Panc1 (cell line): ENCODE results near the gene UBAC2. TPM values are rescaled to one million over a fixed set of nuclear protein-coding genes. Genes with fewer than 3 reads are reported as not detected.

Experiments
- ATAC-seq: fragments of 200-7000 bp; cut with Tn5 transposase; 2 replicates; pipeline ENCODE4 v1.9.1; 2020; ENCODE audit warnings: mild to moderate bottlenecking, moderate library complexity
- BruUV-seq: library from RNA; stranded (reverse); fragments of 400-500 nt; replicated peaks from 2 replicates; lab custom pipeline; 2021; lab: Mats Ljungman, UMichigan
- CTCF ChIA-PET: fragments of 300-600 bp; sonication (Branson Sonifier 250); formaldehyde crosslinking; loops from one replicate; lab custom pipeline; 2022; ENCODE audit warnings: antibody characterized with exemption; lab: Charles Lee
- POLR2A ChIA-PET: fragments of 300-600 bp; sonication (Branson Sonifier 250); formaldehyde crosslinking; loops from one replicate; lab custom pipeline; 2022; ENCODE audit warnings: antibody characterized with exemption; lab: Charles Lee
- DNase-seq: peaks from one replicate; pipeline ENCODE4 v3.0.0-alpha.2; 2010; ENCODE audit warnings: low read depth, low spot score
- H3K27ac ChIP-seq: 2 replicates; pipeline ENCODE4 v1.5.1; 2011; ENCODE audit warnings: mild to moderate bottlenecking, low read length, inconsistent platforms
- H3K27me3 ChIP-seq: fragments of 200-500 bp; sonication (Bioruptor generic); 2 replicates; pipeline ENCODE4 v1.6.0; 2014; ENCODE audit warnings: low read length, inconsistent platforms; ENCODE audit not compliant: control insufficient read depth, insufficient read depth
- H3K36me3 ChIP-seq: fragments of 200-500 bp; sonication (Bioruptor generic); 2 replicates; pipeline ENCODE4 v1.5.1; 2014; ENCODE audit warnings: inconsistent platforms, mild to moderate bottlenecking, low read length, moderate library complexity; ENCODE audit not compliant: control insufficient read depth, insufficient read depth
- H3K4me1 ChIP-seq: 2 replicates; pipeline ENCODE4 v1.5.1; 2011; ENCODE audit warnings: inconsistent platforms, mild to moderate bottlenecking, low read length, moderate library complexity; ENCODE audit not compliant: control insufficient read depth, insufficient read depth
- H3K4me3 ChIP-seq, 2 experiments: 2 replicates each; pipeline ENCODE4 v1.5.1; 2011 to 2012; ENCODE audit warnings: low read depth in 2 of 2, low read length in 2 of 2, mild to moderate bottlenecking in 2 of 2, inconsistent platforms in 1 of 2, moderate library complexity in 1 of 2
- H3K9me3 ChIP-seq: fragments of 200-500 bp; sonication (Bioruptor generic); 2 replicates; pipeline ENCODE4 v1.5.1; 2014; ENCODE audit warnings: low read depth, mild to moderate bottlenecking, inconsistent platforms, low read length, moderate library complexity; ENCODE audit not compliant: control insufficient read depth, insufficient read depth
- POLR2AphosphoS5 ChIP-seq: IDR thresholded peaks from 2 replicates; pipeline ENCODE4 v1.6.1; 2012; ENCODE audit warnings: mild to moderate bottlenecking, low read depth, low read length, moderate library complexity
- REST ChIP-seq, 2 experiments: IDR thresholded peaks; 2 replicates each; pipeline ENCODE4 v1.6.1; 2011 to 2012; ENCODE audit warnings: low read depth in 2 of 2, control low read depth in 1 of 2, low read length in 1 of 2, mild to moderate bottlenecking in 1 of 2, moderate library complexity in 1 of 2; ENCODE audit not compliant: insufficient read depth in 1 of 2
- SIN3A ChIP-seq: IDR thresholded peaks from 2 replicates; pipeline ENCODE4 v1.6.1; 2012; ENCODE audit warnings: low read depth, mild to moderate bottlenecking, low read length, moderate library complexity, borderline replicate concordance; ENCODE audit not compliant: insufficient read depth
- TCF7L2 ChIP-seq: IDR thresholded peaks from 2 replicates; pipeline ENCODE4 v1.6.1; 2011; ENCODE audit warnings: mild to moderate bottlenecking, low read depth, low read length, inconsistent platforms
- in situ Hi-C: cut with HindIII; loops from 2 replicates; pipeline ENCODE4 v1.10.0; 2016; ENCODE audit warnings: low sequenced_read_pairs, low pct_unique_long_range_greater_than_20kb
- intact Hi-C: fragments of 100-400 bp; cut with micrococcal nuclease; formaldehyde crosslinking; loops from one replicate; pipeline ENCODE4 v1.10.0; 2022; ENCODE audit not compliant: unreplicated experiment
- total RNA-seq: library from RNA; stranded (reverse); gene quantifications from one replicate; pipeline ENCODE4 v1.2.1, GENCODE V29; 2021; ENCODE audit not compliant: unreplicated experiment
- TF ChIP-seq, protein P1 (sequence below): fragments of 450-650 bp; IDR thresholded peaks from 2 replicates; pipeline ENCODE4 v1.5.1; 2017; ENCODE audit warnings: mild to moderate bottlenecking

The UBAC2 gene
- total RNA-seq, 1 experiment from 2014 or later: 40.8 TPM

DNA sequence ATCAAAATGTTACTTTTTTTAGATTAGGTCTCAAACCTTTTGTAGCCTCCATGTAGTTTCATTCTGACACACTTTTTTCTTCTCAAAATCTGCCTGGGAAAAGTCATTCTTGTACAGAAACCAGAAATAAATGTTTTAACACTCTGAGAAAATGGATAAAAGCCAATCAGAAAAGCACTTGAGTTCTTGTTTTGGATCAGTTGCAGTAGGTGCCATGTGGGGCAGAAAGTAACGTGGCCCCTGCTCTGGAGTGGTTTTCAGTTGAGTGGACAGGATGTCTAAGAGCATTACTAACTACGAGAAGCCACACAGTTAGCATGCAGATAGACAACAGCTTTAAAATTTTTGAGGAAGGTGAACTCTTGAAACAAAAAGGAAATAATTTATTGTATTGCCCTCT, 87.4 kb downstream of the UBAC2 start:
- Histone ChIP-seq H3K9me3 (no peaks in the 10 kb centered on the region), H3K36me3 (no peaks in the 10 kb centered on the region), H3K27me3 (no peaks in the 10 kb centered on the region), H3K4me3 (no peak overlapping the region), H3K4me1 (no peaks in the 10 kb centered on the region), H3K27ac (no peak overlapping the region)
- ATAC-seq (no peak), DNase-seq (no peak)
- in situ Hi-C loops: no loop called here
- ChIA-PET POLR2A (no interaction called here), CTCF (no interaction called here)
- BruUV-seq: no TSS peak
- intact Hi-C loops: no loop called here
- TF ChIP-seq TCF7L2: no peak
- no peak for TF ChIP-seq POLR2AphosphoS5
- no peak for TF ChIP-seq SIN3A
- TF ChIP-seq REST (IDR thresholded peaks at IDR 0.05; ENCODE audit: insufficient read depth in 1 of 2, low read depth in 2 of 2, low read length in 1 of 2): no peak
- TF ChIP-seq, protein P1, sequence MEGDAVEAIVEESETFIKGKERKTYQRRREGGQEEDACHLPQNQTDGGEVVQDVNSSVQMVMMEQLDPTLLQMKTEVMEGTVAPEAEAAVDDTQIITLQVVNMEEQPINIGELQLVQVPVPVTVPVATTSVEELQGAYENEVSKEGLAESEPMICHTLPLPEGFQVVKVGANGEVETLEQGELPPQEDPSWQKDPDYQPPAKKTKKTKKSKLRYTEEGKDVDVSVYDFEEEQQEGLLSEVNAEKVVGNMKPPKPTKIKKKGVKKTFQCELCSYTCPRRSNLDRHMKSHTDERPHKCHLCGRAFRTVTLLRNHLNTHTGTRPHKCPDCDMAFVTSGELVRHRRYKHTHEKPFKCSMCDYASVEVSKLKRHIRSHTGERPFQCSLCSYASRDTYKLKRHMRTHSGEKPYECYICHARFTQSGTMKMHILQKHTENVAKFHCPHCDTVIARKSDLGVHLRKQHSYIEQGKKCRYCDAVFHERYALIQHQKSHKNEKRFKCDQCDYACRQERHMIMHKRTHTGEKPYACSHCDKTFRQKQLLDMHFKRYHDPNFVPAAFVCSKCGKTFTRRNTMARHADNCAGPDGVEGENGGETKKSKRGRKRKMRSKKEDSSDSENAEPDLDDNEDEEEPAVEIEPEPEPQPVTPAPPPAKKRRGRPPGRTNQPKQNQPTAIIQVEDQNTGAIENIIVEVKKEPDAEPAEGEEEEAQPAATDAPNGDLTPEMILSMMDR: no peak

DNA sequence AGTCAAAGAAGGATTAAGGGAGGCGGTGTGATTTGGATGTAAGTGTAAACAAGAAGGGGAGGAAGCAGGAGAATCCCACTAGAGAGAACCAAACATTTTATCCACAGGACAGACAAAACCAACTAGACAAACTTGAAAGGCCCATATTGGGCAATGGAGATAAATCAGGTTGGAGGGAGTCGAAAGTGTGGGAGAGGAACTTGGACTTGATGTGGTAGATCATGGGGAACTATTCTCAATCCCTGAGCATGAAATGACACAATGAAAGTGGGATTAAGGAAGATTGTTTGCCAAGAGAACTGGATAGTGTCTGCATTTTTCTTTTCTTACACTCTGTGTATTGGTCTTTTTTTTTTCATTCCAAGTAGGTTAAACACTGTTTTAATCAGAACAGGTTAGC, 88.6 kb downstream of the UBAC2 start:
- ChIA-PET POLR2A (interaction anchor here (0.5 kb wide), 1 partner anchor 136 kb away, joined by 7 read pairs; no protein-coding TSS in a partner anchor), CTCF (no interaction called here)
- Histone ChIP-seq H3K4me1 (no peaks in the 10 kb centered on the region), H3K27ac (no peak overlapping the region), H3K9me3 (no peaks in the 10 kb centered on the region), H3K36me3 (no peaks in the 10 kb centered on the region), H3K27me3 (no peaks in the 10 kb centered on the region), H3K4me3 (no peak overlapping the region)
- in situ Hi-C loops (no loop called here), intact Hi-C loops (no loop called here)
- no TSS peak for BruUV-seq
- TF ChIP-seq SIN3A (no peak), TCF7L2 (no peak), POLR2AphosphoS5 (no peak), REST (IDR thresholded peaks at IDR 0.05; ENCODE audit: insufficient read depth in 1 of 2, low read depth in 2 of 2, low read length in 1 of 2) (no peak)
- TF ChIP-seq, protein P1: no peak
- DNase-seq: no peak
- no peak for ATAC-seq
